ENCODE data around the gene PPP1R9A. TPM values are rescaled to one million over a fixed set of nuclear protein-coding genes. Genes with fewer than 3 reads are reported as not detected.
A peak's percentile ranks its signal among the peaks of the same experiment; 100 is the strongest.

The PPP1R9A gene
- total RNA-seq, 4 donors from 2014 or later, result 22.4 to 27.5 (median 23.3) TPM

DNA sequence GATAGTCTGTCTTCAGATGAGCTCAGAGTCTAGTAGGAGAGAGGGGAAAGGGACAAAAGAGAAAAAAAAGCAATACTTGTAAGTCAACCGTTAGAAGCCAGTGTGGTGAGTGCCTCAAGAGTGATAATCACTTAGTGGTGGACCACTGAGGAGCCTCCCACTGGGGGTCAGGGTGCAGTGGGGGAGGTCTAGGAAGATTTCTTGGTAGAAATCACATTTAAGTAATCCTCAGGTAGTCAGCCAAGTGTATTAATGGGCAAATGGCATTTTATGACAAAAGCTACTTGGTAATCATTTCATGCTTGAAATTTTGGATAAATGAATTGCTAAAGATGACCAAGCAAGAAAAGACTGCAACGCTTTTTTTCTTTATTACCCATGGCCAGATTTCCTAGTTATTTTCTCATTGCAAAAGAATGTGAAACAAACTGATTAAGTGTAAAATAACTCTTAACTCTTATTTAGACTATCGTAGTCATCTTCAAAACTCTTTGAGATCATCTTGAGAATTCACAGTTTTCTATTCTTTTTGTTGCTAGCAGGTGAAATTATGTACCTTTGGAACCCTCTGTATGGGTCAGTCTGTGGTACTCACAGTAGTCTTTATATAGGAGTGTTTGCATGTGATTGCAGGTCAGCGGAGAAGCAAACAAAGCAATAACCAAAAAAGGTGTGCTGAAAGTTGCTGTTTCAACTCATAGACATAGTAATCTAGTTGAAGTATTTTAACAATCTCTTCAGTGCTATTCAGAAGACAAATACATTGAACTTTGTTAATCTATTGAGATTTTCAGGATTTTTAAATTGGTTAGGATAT lies 63.9 kb downstream of the PPP1R9A start:
- intact Hi-C loops (cut with DNase I), result no loop called here
- Histone ChIP-seq H3K9me3 (no peaks in the 10 kb centered on the region), H3K36me3 (no peaks in the 10 kb centered on the region), H3K27me3 (no peaks in the 10 kb centered on the region), H3K27ac (replicated peaks in 1 of 4) (no peak overlapping the region), H3K4me3 (no peak overlapping the region), H3K4me1 (peaks cover 15 to 62% (median 51%) of the 10 kb centered on the region in 4 donors)
- TF ChIP-seq EP300 (IDR thresholded peaks at IDR 0.05), result no peak
- TF ChIP-seq POLR2AphosphoS5 (IDR thresholded peaks at IDR 0.05), result no peak
- TF ChIP-seq, protein P1, sequence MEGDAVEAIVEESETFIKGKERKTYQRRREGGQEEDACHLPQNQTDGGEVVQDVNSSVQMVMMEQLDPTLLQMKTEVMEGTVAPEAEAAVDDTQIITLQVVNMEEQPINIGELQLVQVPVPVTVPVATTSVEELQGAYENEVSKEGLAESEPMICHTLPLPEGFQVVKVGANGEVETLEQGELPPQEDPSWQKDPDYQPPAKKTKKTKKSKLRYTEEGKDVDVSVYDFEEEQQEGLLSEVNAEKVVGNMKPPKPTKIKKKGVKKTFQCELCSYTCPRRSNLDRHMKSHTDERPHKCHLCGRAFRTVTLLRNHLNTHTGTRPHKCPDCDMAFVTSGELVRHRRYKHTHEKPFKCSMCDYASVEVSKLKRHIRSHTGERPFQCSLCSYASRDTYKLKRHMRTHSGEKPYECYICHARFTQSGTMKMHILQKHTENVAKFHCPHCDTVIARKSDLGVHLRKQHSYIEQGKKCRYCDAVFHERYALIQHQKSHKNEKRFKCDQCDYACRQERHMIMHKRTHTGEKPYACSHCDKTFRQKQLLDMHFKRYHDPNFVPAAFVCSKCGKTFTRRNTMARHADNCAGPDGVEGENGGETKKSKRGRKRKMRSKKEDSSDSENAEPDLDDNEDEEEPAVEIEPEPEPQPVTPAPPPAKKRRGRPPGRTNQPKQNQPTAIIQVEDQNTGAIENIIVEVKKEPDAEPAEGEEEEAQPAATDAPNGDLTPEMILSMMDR (IDR thresholded peaks at IDR 0.05), result no peak
- TF ChIP-seq POLR2A (IDR thresholded peaks at IDR 0.05; ENCODE audit: low read depth), result no peak
- DNase-seq (ENCODE audit: extremely low spot score), result no peak
- WGBS, result 51% methylated on average over 4 of the region's 4 CpGs

DNA sequence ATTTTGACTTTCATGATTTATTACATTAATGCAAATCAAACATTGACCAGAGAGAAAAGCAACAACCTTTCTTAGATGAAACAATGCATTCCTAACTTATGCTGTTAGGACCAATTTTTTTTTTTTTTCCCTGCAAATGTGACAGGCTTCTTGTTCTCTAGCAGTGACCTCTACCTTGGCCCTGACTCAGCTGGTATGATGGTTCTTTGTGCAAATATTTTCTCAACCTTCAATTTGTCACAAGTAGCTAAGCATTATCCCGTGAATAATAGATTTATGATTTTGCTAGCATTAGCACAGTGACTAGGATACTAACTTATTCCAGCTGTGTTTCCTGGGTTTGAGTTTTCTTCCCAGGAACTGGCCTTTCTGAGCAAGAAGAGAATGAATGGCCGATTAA lies 64.9 kb downstream of the PPP1R9A start:
- peak overlapping the region in 1 of 4 donors; percentile 1 for H3K27ac ChIP-seq (replicated peaks in 1 of 4)
- intact Hi-C loops (cut with DNase I), result no loop called here

DNA sequence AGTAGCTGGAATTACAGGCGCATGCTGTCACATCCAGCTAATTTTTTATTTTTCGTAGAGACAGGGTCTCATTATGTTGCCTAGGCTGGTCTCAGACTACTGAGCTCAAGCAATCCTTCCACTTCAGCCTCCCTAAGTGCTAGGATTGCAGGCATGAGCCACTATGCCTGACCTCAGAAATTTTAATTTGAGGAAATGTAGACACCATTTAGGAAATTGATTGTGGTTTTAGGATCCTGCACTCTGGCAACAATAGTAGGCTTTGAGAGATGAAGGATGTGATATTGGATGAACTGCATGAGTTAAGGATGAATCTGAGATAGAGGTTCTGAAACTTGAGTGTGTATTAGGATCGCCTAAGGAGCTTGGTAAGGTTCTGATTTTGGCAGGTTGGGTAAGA lies 66.5 kb downstream of the PPP1R9A start:
- intact Hi-C loops (cut with DNase I), result no loop called here
- Histone ChIP-seq H3K27me3 (no peaks in the 10 kb centered on the region), H3K4me1 (peaks cover 15 to 72% (median 60%) of the 10 kb centered on the region in 4 donors), H3K9me3 (no peaks in the 10 kb centered on the region), H3K4me3 (no peak overlapping the region), H3K27ac (replicated peaks in 1 of 4) (peak overlapping the region in 1 of 4 donors; percentile 50), H3K36me3 (no peaks in the 10 kb centered on the region)
- TF ChIP-seq EP300 (IDR thresholded peaks at IDR 0.05) (no peak), POLR2A (IDR thresholded peaks at IDR 0.05; ENCODE audit: low read depth) (no peak), POLR2AphosphoS5 (IDR thresholded peaks at IDR 0.05) (no peak)
- TF ChIP-seq, protein P1 (IDR thresholded peaks at IDR 0.05), result no peak
- no peak for DNase-seq (ENCODE audit: extremely low spot score)
- 89% methylated on average over 3 of the region's 3 CpGs for WGBS

More for the DNA sequence above, 64.9 kb downstream of the PPP1R9A start:
- TF ChIP-seq POLR2A (IDR thresholded peaks at IDR 0.05; ENCODE audit: low read depth), result no peak
- DNase-seq (ENCODE audit: extremely low spot score), result no peak
- Histone ChIP-seq H3K9me3 (no peaks in the 10 kb centered on the region), H3K27me3 (no peaks in the 10 kb centered on the region), H3K4me3 (no peak overlapping the region), H3K4me1 (peaks cover 15 to 62% (median 53%) of the 10 kb centered on the region in 4 donors), H3K36me3 (no peaks in the 10 kb centered on the region)
- 20% methylated on average over 2 of the region's 2 CpGs for WGBS

DNA sequence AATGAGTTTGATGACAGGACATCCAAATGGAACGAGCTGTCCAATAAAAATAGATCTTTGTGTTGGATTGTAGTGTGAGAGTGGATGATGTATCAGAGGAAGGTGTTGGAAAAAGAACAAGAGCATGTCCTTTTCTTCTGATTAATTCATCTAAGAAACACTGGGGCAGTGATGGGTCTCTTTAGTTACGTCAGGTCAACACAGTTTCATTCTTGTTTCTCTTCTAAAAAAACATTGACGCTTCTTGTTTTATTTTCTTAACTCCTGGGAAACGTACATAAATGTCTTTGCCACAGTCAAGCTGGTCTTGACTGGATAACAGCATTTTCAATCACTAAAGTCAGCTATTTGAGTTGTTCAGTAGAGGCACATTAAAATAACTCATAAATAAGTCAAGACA lies 67.0 kb downstream of the PPP1R9A start:
- Histone ChIP-seq H3K27me3 (no peaks in the 10 kb centered on the region), H3K9me3 (no peaks in the 10 kb centered on the region), H3K4me1 (peaks cover 15 to 72% (median 60%) of the 10 kb centered on the region in 4 donors), H3K4me3 (no peak overlapping the region), H3K36me3 (no peaks in the 10 kb centered on the region), H3K27ac (replicated peaks in 1 of 4) (peak overlapping the region; percentile 1 to 50 (median 34))
- intact Hi-C loops (cut with DNase I), result no loop called here
- DNase-seq (ENCODE audit: extremely low spot score), result no peak
- TF ChIP-seq POLR2AphosphoS5 (IDR thresholded peaks at IDR 0.05) (no peak), EP300 (IDR thresholded peaks at IDR 0.05) (no peak), POLR2A (IDR thresholded peaks at IDR 0.05; ENCODE audit: low read depth) (no peak)
- TF ChIP-seq, protein P1 (IDR thresholded peaks at IDR 0.05), result no peak
- WGBS, result 45% methylated on average over 4 of the region's 4 CpGs

DNA sequence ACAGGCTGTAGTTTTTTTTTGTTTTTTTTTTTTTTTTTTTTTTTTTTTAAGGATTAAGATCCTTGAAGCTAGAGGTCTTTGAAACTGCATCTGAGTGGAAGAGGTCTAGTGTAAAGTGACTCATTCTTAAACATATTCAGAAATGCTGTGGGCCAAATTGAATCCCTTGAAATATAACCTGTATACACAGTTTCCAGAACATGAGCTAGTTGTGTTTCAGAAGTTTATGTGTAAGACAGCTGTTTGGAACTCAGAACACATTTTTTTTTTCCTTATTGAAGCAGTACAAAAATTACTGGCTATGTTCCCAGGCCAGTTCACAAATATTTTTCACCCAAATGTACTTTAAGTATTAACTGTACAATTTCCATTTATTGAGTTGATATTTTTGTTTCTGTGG lies 67.9 kb downstream of the PPP1R9A start:
- TF ChIP-seq, protein P1 (IDR thresholded peaks at IDR 0.05), result no peak
- TF ChIP-seq POLR2AphosphoS5 (IDR thresholded peaks at IDR 0.05), result peak in 1 of 2 donors; percentile 19
- Histone ChIP-seq H3K4me1 (peaks cover 15 to 63% (median 58%) of the 10 kb centered on the region in 4 donors), H3K36me3 (no peaks in the 10 kb centered on the region), H3K27me3 (no peaks in the 10 kb centered on the region), H3K27ac (replicated peaks in 1 of 4) (peak overlapping the region; percentile 1 to 50 (median 34)), H3K9me3 (no peaks in the 10 kb centered on the region), H3K4me3 (no peak overlapping the region)
- intact Hi-C loops (cut with DNase I), result no loop called here
- no peak for DNase-seq (ENCODE audit: extremely low spot score)

Data from esophagus muscularis mucosa (tissue), 4 donors.